Stimulated activated CD8-positive, alpha-beta memory T cell treated with anti-CD3 and anti-CD28 coated beads, Interleukin-4, amount 100 ng/mL, for 24 hours (primary cell): ENCODE results near the gene TMC2.
"Not testable (repeated sequence)": the region's sequence is repeated elsewhere in the genome, so short reads cannot be mapped to it uniquely, and the experiment has no call there.

Source experiments
- DNase-seq: peaks from one replicate; pipeline ENCODE4 v3.0.0-alpha.2; 2020; ENCODE audit warnings: low read depth

TMC2 gene

GRCh38 chr20:2526218-2526583 lies 10.2 kb upstream of the TMC2 start:
- DNase-seq = not testable (repeated sequence)

DNA sequence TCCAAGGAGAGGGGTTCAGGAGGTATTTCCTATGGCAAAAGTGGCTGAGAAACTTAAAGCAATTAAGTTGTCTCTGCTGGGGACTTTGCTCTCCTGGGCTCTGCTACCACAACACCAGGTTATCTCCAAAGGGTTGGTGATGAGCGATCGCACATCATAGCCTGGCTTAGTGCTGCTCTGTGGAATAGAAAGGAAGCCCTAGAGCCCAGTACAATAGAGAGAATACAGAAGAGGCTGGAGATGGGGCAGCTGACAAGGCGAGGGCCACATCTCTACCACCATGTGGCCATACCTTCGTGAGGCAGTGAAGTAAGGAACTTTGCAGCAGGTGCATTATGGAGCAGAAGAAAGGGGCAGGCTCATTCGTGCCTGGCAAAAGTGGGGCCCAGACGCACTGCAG lies 8.6 kb upstream of the TMC2 start:
- DNase-seq = no peak

- DNase-seq = no peak
Measured at GRCh38 chr20:2528671-2529271, 7.6 kb upstream of the TMC2 start.

DNA sequence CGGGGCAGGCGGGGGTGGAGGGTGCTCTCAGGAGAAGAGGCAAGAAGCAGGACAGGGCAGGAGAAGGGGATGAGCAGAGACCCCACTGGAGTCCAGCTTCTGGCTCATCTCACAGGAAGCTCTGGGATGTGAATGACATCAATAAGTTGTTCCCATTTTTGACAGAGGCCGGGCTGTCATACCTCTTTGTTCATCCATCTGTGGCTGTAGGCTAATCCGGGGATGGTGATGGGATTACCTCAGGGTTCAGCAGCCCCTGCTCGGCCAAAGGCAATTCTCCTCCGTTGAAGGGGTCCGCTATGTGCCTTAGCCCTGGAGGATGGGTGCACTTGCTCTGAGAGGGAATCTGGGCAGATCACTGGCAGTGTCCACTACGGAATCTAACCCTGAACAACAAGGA lies 3.3 kb upstream of the TMC2 start:
- no peak for DNase-seq

DNA sequence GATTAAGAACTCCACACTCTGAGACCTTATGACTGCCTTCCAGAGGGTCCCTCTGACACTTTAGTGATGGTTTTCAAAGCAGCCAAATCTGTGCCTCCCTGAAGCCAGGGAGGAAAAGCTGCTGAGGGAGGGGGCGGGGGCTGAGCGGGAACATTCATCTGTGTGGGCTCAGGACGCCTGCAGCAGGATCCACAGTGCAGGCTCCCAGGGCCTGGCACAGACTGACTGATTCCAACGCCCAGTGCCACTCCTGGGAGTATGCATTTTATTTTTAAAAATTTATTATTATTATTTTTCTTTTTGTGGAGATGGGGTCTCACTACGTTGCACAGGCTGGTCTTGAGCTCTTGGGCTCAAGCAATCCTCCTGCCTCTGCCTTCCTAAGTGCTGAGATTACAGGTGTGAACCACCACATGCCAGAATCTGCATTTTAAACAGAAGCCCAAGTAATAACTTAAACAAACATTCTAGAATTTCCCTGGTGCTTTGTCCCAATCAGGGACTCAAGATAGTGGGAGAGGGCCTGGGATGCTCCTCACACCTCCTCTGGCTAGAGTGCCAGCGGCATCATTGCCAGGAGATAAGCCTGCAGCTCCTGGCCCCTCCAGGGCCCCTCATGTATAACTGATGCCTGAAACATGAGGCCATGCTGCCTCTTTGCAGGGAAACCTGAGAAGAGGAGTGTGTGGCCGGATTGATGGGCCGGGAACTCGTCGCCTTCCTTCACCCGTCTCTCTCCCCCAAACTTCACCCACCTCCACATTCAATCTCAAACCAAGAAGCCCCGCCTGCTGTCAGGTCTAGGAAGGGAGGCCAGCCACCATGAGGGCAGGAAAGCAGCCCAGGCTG lies 438 bp upstream of the TMC2 start:
- no peak for DNase-seq

DNA sequence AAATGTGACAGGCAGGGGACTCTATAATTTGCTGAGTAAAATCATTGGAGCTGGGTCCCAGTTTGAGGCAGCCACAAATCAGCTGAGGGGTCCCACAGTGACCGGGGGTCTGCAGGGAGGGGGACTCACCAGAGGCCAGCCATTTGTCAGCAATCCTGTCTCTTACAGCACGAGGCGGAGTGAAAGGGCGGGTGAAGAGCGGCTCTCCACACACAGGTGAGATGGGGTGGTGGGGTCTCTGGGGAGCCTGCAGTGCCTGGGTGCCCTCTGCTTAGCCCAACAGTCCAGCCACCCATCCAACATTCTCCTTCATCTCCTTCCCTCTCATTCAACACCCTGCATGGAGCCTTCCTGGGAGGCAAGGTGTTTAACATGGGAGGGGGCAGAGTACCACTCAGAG lies 728 bp downstream of the TMC2 start:
- no peak for DNase-seq

DNA sequence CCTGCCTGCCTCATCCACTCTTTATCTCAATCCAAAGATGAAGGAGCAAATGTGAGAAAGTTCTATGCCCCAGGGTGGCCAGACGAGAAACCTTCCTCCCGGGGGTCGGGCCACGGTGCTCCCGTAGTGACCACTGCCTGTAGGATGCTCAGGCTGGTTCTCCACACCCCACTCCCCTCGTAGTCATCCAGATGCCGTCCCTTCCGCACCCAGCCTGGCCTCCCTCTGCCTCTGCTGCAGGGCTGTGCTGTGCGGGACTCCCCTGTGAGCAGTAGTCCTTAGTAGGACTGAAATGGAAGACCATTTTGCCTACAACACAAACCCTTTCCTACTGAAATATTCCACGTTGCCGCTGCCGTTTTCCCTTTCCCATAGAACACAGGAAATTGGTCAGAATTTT lies 2.0 kb downstream of the TMC2 start:
- DNase-seq = no peak

GRCh38 chr20:2538931-2539720 lies 2.8 kb downstream of the TMC2 start:
- DNase-seq = no peak

DNA sequence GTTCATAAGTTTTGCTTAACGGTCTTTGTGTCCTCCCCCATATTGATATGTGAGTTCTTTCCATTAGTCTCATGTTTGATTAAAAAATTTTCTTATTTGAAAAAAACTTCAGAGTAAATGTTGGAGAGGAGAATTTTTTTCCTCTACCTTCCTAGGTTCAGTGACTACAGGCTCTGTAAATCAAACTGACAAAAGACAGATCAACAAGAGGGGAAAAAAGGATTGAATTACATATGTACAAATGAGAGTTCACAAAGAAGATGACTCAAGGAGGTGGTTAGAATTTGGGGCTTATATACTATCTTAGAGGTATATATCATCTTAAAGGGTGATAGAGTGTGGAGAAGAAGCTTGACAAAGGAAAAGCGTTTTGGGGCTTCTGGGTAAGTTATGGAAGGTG lies 5.6 kb downstream of the TMC2 start:
- no peak for DNase-seq

- no peak for DNase-seq
Measured at GRCh38 chr20:2542361-2542760, 6.0 kb downstream of the TMC2 start.

GRCh38 chr20:2544211-2544610 lies 7.8 kb downstream of the TMC2 start:
- no peak for DNase-seq

- DNase-seq = no peak
Measured at GRCh38 chr20:2545594-2545993, 9.2 kb downstream of the TMC2 start.

DNA sequence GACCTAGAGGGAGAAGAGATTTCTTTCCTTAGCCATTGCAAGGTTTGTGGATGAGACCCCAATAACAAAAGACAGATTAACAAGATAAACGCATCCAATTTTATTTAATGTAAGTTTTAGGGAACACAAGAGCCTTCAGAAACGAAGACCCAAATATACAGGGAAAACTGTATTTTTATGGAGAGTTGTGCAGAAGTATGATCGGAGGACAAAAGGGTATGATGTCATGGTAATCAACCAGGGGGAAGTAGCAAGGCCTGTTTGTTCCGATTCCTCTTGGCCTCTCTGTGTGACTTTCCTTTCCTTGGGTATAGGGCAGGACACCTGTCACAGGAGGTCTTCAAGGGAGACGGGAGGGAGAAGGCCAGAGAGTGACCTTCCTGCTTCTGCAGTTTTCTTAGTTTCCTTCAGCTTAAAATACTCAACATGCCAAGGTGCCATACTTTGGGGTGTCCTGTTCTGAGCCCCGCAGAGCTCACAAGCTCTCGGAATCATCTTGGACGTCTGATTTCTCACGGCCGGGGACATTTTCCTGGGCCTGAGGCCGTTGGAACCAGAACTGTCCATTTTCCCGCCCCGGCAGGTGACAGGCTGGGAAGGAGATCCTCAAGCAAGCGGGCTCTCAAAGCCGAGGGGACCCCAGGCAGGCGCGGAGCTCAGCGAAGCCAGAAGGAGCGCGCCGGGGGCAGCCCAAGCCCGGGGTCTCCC lies 21.7 kb downstream of the TMC2 start:
- DNase-seq = no peak

- DNase-seq = no peak
Measured at GRCh38 chr20:2558581-2559278, 22.4 kb downstream of the TMC2 start.

GRCh38 chr20:2559279-2559626 lies 22.9 kb downstream of the TMC2 start:
- no peak for DNase-seq

GRCh38 chr20:2559651-2560050 lies 23.3 kb downstream of the TMC2 start:
- DNase-seq = no peak

GRCh38 chr20:2563116-2563515 lies 26.7 kb downstream of the TMC2 start:
- DNase-seq = no peak

DNA sequence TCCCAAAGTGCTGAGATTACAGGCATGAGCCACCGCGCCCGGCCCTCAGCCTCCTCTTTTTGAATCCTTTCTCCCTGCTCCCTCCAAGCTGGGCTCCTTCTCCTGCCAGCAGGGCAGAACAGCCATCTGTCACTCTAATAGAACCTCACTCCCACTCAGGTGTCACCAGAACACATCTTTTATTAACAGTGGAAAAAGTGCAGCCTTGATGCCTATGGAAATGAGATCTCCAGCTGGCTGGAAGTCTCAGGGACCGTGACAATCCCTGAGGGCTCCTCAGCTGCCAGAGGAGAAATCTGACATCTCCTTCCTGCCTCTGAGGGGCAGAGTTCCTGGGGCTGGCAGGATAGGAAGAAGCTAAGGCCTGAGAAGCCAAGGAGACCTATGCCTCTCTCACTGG lies 28.0 kb downstream of the TMC2 start:
- DNase-seq = no peak

DNA sequence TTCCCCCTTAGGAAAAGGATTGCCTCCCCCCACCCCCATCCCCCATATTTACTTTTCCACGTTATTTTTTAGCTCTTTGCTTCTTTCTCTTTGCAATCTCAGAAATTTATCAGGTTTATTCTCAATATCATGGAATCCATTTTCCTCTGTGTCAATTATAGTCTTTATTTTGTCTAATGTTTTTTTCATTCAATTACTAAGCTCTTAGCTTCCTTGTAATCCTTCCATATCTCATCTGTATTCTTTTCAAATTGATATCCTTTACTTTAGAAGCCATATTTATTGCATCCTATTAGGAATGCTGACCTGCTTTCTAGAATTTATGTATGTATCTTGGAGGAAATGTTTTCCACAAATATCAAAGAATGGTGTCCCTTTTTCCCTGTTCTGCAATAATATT lies 39.3 kb downstream of the TMC2 start:
- no peak for DNase-seq

DNA sequence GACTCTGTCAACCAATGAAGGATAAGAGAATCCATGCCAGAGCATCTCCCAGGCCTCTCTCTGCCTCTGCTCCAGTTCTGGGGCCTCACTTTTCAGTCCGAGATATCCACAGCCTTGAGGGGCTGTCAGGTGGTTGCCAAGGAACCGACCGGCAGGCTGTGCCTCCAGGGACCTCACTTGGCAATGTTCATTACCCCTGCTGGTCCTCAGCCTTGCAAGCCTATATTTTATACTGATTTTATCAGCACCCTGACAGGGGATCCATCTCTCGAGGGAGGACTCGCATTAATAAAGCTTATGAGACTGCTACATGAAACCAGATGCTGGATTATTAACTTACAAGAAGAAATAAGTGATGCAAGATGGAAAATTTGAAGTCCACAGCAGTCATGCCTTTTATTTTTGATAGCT lies 39.9 kb downstream of the TMC2 start:
- no peak for DNase-seq

DNA sequence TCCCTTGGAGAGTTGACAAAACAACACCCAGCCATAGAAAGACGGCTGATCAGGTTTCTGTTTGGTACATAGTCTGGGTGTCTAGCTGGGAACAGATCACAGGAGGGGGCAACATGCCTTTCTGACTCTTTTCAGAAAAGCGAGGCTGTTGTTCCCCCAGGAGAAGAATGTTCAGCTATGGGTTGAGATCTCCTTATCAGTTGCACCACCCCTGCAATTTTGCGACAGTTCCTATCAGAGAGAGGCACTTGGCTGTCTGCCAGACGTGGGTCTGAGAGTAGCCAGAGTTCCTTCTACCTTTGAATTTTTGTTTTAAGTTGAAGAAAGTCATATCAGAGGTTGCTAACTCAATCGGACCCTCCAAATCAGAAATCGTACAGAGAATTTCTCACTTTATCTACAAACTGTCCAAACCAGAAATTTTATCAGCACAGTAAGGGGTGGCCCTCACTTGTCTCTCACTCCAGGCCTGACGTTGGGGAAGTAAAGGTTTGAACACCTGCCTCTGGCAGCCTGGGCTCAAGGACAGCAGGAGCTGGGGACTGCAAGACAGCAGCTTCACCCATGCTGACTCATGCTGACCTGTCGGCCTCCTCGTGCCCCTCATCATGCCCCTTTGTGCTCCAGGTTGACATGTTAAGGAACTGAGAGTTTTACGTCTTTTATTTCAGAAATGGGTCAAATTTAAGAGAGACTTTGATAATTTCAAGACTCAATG lies 42.3 kb downstream of the TMC2 start:
- no peak for DNase-seq
